WI38 (cell line): ENCODE results near the gene CIAPIN1.

Source experiments
- H3K4me3 ChIP-seq: 2 replicates; pipeline ENCODE4 v1.5.1; 2011; ENCODE audit warnings: low read depth, mild to moderate bottlenecking, control low read depth, low read length
- TF ChIP-seq, protein P1 (sequence below): IDR thresholded peaks from 2 replicates; pipeline ENCODE4 v1.5.1; 2012; ENCODE audit warnings: low read depth, mild to moderate bottlenecking, control low read depth, low read length

CIAPIN1 gene

DNA sequence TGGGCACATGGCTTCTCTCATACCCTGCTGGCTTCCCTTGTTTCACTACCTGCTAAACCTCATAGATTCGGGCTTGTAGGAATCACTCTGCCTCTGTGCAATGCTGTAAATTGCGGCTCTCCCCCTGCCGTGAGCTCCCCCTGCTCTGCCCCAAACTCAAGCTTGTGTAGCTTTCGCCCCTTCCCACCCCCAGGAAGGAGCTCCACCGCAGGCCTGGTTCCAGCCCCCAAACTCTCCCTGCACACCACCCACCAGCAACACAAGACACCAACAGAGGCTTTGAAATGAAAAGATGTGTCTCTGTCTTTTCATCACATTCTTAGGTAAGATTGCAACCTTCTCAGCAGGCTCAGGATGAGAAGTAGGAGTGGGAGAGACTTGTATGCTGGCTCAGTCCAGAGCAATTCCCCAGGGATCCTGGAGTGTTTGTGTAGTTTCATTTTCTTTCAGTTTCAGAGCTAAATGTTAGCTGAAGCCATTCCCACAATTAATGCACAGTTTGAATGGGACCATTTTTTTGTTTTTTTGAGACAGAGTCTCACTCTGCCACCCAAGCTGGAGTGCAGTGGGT, 60.7 kb downstream of the CIAPIN1 start:
- TF ChIP-seq, protein P1, sequence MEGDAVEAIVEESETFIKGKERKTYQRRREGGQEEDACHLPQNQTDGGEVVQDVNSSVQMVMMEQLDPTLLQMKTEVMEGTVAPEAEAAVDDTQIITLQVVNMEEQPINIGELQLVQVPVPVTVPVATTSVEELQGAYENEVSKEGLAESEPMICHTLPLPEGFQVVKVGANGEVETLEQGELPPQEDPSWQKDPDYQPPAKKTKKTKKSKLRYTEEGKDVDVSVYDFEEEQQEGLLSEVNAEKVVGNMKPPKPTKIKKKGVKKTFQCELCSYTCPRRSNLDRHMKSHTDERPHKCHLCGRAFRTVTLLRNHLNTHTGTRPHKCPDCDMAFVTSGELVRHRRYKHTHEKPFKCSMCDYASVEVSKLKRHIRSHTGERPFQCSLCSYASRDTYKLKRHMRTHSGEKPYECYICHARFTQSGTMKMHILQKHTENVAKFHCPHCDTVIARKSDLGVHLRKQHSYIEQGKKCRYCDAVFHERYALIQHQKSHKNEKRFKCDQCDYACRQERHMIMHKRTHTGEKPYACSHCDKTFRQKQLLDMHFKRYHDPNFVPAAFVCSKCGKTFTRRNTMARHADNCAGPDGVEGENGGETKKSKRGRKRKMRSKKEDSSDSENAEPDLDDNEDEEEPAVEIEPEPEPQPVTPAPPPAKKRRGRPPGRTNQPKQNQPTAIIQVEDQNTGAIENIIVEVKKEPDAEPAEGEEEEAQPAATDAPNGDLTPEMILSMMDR: no peak
- no peak overlapping the region for H3K4me3 ChIP-seq

DNA sequence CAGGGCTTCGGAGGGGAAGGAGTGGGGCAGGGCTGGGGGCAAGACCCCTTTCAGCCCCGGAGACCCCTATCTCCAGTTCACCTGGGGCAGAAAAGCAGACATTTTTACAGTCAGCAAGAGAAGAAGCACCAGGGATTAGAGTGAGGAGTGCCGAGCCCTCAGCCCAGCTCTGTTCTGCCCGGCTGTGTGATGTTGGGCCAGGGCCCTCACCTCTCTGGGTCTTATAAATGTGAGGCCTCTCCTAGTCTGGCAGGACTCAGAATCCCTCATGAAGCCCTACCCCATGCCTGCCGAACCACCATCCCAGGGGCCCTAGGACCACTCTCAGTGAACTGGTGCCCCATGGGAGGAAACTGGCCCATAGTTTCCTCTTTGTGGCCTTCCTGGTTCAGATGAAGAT, 62.1 kb downstream of the CIAPIN1 start:
- TF ChIP-seq, protein P1: no peak
- no peak overlapping the region for H3K4me3 ChIP-seq

DNA sequence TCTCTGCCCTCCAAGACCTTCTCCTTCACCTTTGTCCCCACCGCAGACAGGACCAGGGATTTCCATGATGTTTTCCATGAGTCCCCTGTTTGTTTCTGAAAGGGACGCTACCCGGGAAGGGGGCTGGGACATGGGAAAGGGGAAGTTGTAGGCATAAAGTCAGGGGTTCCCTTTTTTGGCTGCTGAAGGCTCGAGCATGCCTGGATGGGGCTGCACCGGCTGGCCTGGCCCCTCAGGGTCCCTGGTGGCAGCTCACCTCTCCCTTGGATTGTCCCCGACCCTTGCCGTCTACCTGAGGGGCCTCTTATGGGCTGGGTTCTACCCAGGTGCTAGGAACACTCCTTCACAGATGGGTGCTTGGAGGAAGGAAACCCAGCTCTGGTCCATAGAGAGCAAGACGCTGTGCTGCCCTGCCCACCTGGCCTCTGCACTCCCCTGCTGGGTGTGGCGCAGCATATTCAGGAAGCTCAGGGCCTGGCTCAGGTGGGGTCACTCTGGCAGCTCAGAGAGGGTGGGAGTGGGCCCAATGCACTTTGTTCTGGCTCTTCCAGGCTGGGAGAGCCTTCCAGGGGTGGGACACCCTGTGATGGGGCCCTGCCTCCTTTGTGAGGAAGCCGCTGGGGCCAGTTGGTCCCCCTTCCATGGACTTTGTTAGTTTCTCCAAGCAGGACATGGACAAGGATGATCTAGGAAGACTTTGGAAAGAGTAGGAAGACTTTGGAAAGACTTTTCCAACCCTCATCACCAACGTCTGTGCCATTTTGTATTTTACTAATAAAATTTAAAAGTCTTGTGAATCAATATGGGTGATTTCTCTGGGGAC, 62.7 kb downstream of the CIAPIN1 start:
- TF ChIP-seq, protein P1: no peak
- H3K4me3 ChIP-seq: no peak overlapping the region

DNA sequence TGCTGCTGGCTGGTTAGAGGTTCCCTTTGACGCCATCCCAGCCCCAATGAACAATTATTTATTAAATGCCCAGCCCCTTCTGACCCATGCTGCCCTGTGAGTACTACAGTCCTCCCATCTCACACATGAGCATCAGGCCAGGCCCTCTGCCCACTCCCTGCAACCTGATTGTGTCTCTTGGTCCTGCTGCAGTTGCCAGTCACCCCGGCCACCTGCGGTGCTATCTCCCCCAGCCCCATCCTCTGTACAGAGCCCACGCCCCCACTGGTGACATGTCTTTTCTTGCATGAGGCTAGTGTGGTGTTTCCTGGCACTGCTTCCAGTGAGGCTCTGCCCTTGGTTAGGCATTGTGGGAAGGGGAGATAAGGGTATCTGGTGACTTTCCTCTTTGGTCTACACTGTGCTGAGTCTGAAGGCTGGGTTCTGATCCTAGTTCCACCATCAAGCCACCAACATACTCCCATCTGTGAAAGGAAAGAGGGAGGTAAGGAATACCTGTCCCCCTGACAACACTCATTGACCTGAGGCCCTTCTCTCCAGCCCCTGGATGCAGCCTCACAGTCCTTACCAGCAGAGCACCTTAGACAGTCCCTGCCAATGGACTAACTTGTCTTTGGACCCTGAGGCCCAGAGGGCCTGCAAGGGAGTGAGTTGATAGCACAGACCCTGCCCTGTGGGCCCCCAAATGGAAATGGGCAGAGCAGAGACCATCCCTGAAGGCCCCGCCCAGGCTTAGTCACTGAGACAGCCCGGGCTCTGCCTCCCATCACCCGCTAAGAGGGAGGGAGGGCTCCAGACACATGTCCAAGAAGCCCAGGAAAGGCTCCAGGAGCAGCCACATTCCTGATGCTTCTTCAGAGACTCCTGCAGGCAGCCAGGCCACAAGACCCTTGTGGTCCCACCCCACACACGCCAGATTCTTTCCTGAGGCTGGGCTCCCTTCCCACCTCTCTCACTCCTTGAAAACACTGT, 63.6 kb downstream of the CIAPIN1 start:
- TF ChIP-seq, protein P1: no peak
- no peak overlapping the region for H3K4me3 ChIP-seq

DNA sequence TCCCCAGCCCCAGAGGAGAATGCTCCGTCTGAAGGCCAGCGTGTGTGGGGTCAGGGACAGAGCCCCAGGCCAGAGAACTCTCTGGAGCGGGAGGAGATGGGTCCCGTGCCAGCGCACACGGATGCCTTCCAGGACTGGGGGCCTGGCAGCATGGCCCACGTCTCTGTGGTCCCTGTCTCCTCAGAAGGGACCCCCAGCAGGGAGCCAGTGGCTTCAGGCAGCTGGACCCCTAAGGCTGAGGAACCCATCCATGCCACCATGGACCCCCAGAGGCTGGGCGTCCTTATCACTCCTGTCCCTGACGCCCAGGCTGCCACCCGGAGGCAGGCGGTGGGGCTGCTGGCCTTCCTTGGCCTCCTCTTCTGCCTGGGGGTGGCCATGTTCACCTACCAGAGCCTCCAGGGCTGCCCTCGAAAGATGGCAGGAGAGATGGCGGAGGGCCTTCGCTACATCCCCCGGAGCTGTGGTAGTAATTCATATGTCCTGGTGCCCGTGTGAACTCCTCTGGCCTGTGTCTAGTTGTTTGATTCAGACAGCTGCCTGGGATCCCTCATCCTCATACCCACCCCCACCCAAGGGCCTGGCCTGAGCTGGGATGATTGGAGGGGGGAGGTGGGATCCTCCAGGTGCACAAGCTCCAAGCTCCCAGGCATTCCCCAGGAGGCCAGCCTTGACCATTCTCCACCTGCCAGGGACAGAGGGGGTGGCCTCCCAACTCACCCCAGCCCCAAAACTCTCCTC, 64.5 kb downstream of the CIAPIN1 start:
- TF ChIP-seq, protein P1: no peak
- no peak overlapping the region for H3K4me3 ChIP-seq

DNA sequence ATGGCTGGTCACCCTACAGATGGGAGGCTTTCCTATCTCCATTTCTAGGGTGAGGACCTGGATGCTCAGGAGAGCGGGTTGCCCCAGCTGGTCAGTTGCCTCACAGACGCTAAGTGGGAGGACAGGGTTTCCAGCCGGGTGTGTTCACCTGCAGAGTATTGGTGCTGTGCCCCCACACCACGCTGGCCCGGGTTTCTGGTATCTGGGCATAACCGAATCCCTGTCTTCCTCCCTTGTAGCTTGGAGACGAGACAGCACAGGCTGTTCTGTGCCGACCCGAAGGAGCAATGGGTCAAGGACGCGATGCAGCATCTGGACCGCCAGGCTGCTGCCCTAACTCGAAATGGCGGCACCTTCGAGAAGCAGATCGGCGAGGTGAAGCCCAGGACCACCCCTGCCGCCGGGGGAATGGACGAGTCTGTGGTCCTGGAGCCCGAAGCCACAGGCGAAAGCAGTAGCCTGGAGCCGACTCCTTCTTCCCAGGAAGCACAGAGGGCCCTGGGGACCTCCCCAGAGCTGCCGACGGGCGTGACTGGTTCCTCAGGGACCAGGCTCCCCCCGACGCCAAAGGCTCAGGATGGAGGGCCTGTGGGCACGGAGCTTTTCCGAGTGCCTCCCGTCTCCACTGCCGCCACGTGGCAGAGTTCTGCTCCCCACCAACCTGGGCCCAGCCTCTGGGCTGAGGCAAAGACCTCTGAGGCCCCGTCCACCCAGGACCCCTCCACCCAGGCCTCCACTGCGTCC, 65.2 kb downstream of the CIAPIN1 start:
- TF ChIP-seq, protein P1: no peak
- no peak overlapping the region for H3K4me3 ChIP-seq
